HG02798 (cell line): ENCODE measurements around the gene PREP.
"Not testable (repeated sequence)": the region's sequence is repeated elsewhere in the genome, so short reads cannot be mapped to it uniquely, and the experiment has no call there.

Source experiments
- ATAC-seq: cut with Tn5 transposase; IDR thresholded peaks from one replicate; pipeline ENCODE4 v1.9.1; 2021; ENCODE audit warnings: mild to moderate bottlenecking; ENCODE audit not compliant: unreplicated experiment, poor library complexity

PREP gene

DNA sequence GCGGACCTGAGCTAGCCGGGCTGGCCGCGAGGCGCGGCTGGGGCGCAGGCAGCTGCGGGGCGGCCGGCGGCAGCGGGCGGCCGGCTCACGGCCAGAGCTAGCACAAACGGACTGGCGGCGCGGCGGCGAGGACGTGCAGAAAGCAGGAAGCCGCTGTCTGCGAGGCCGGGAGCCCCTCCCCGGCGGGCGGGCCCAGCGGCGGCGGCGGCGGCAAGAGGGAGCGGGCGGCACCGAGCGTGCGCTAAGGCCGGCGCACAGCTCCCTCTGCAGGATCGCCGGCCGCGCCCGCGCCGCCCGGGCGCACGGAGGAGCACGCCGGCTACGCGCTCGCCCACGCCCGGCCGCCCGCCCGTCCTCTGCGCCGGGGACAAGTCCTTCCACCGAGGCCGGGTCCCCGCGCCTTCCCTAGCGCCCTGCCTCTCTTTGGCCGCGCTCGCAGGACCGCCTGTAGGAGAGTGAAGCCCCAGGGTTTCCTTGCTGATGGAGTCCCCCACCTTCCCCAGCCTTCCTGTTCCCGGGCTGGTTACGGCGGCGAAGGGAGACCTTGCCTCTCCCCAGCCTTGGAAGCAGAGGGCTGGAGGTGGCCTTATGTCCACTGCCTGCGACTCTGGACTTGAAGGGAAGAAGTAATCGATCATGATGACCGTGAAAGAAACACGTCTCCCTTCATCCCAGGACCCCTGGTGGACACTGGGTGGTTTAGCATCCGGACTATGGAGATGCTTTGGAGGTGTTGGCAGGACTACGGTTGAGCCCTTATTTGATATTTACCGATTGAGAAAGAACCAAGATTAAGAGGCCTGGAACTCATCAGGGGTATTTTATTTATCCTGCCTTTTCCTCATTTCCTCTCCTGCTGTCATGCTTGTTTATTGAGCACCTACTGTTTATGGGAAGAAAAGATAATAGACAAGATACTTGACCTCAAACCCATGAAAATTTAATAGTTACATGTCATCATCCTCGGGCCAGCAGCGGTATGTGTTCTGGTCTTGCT is at the start of gene PREP:
Gene PREP (minus strand): TSS at position 144 of the 997 bp plus-strand sequence. CDS start 191 bp downstream, outside the sequence.
- ATAC-seq, result peak; percentile 93

DNA sequence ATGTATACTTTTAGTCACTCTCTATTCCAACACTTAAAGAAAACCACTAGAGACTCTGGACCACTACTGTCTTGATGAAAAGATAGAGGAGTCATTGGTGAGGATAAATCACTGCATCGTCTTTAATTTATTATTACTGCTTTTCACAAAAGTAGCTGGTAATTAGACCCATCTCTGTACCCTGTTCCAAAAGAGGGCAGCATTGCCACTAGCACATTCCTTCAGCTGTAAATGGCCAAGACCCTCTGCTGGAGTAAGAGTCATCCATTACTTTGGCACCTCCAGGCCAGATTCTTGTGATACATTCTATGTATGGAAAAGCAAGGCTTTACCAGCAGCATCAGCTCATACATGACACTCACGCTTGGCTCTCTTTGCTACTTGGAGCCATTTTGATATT is 49.5 kb upstream of the PREP start:
- ATAC-seq, result no peak

DNA sequence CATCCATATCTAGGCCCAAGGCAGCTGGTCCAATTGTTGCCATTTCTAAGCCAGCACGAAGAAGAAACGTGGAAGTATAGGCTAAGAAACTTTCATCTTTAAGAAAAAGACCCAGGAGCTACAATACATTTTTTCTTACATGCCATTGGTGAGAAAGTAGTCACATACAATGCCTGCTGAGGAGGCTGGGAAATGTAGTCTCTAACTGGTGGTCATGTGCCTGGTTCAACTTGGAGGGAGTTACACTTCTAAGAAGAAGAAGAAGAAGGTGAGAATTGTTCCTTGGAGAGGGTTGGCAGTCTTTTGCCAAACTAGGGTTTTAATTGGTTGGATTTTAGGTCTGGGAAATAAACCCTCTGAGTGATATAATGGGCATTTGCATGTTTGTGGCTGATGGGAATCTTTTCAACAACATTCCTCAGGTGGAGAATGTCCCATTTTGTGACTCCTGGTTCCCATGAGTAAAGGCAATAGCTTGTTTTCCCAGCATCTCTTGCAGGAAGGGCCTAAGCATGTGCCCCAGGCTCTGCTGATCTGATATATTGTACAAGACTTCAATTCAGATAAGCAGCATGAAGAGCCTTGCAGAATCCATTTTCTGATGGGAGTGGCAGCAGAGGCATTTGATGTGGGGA is 47.0 kb upstream of the PREP start:
- ATAC-seq, result no peak

DNA sequence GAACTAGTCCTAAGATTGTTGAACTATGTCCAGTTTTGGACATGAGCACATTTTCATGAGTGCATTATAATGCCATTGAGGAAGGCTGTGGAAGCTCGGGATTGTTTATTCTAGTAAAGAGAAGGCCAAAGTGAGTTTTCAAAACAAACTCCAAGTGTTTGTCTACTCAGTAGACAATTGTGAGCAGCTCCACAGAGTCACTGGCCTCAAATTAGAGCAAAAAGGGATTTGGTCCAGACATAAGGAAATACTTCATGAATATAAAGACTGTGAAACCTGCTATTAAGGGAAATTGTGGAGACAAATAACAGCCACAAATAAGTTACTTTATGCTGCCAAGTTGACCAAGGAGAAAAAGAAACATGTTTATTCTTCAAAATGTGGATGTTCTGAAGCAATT is 42.6 kb upstream of the PREP start:
- ATAC-seq, result no peak

DNA sequence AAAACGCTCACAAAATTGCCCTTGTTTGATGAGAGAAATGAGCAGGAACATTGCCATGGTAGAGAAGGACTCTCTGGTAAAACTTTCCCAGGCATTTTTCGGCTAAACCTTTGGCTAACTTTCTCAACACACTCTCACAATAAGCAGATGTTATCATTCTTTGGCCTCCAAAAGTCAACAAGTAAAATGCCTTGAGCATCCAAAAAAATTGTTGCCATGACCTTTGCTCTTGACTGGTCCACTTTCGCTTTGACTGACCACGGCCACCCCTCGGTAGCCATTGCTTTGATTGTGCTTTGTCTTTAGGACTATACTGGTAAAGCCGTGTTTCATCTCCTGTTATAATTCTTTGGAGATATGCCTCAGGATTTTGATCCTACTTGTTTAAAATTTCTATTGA is 41.1 kb upstream of the PREP start:
- ATAC-seq, result no peak

DNA sequence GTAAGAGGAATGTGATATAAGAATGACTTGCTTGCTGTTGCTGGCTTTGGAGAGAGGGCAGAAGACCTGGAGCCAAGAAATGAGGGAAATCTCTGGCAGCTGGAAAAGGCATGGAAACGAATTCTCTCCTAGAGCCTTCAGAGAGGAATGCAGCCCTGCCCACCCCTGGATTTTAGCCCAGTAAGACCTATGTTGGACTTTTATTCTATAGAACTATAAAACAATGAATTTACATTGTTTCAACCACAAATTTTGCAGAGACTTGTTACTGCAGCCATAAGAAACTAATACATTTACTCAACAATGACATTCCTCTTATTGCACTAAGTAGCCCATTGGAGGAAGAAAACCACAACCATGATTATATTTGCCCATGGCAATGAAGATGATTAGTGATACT is 39.5 kb upstream of the PREP start:
- no peak for ATAC-seq

DNA sequence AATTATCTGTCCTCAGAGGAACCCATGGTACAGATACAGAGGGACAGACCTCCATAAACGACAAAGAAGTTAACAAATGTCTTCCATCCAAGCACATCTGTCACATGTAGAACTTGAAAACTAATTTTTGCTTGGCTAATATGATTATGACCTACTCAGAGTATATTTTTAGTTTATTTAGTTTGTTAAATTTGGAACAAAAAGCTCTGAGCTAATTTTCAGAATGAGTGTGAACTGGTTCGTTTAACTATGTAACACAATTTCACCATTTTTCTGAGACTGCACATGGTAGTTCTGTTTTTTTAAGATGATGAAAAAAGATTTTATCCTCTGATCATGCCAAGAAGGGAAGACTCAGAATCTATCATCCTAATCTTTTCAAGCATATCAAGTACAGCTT is 34.4 kb upstream of the PREP start:
- ATAC-seq, result no peak

DNA sequence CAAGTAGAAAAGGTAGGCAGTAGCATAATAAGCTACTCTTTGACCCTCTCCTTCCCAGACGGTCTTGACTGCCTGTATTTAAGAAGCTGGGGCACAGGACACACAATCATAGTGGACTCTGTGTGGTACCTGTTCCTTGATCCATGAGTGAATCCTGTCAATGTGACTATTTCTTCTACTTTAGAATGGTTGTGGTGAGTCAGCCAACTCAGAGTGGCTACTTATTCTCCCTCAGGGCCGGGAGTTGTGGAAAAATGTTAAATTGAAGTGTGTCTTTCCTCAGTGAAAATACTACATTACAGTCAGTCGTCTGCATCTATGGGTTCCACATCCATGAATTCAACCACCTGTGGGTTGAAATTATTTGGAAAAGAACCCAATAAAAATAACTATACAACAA is 30.8 kb upstream of the PREP start:
- ATAC-seq, result no peak

DNA sequence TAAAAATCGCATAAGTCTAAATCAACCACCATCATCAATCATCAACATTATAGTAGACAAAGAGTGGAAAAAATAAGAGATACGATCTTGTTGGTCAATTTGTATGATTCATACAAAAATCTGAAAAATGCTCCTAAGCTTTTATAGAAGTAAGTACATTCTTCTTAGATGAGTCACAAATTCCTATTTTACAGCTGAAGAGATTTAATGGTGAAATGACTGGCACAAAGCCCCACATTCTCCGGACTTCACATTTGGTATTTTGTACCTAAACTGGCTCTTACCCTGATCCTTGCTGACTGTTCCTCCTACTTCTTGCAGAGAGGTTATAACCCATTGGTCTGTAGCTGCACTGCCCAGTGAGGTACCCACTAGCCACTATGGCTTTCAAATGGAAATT is 29.9 kb upstream of the PREP start:
- ATAC-seq, result no peak

DNA sequence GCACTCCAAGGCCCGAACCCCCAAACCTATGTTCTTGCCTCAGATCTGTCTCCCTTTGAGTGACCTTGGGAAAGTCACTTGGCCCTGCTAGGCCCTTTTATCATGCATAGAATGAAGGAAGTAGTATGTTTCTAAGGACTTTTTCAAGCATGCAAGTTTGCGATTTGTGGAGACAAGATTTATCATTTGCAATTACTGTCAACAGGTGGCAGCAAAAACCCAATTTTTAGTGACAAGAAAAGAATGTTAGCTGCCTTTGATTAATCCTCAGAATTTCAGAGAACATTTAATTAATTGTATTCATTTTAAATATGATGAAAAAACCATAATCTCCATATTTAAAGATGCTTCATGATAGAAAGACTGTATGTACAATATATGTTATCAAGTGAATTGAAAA is 28.3 kb upstream of the PREP start:
- no peak for ATAC-seq

DNA sequence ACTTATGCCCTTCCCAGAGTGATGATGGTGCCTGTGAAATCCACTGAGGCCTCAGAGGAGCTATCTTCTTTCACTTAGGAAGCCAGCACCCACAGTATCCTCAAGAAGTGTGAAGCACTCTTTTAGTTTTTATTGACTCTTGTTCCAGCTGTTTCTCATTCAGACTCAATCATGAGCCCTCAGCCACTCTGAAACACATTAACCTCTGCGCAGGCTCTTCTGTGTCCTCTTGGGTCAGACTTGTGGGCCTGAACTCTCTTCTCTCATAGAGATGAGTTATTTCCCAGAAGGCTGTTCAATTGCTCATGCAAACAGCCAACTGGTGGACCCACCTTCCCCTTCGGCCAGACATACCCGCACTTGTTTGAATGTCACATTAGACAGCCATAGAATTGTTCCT is 27.8 kb upstream of the PREP start:
- ATAC-seq, result no peak

DNA sequence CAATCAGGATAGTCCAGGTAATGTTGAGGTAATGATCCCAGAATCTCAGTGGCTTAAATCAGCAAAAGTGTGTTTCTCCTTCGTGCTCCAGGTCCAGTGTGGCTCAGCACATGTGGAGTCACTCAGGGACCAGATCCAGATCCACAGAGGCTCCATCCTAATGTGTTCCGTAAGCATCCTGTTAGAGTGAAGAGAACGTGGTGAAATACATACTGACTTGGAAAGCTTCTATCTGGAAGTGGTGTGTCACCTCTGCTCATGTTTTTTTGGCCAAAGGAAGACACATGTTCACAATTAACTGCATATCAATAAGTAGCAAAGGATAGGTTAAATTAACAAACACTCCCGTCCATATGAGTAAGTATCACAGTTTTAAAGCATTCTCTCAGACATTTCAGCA is 26.8 kb upstream of the PREP start:
- ATAC-seq, result no peak

DNA sequence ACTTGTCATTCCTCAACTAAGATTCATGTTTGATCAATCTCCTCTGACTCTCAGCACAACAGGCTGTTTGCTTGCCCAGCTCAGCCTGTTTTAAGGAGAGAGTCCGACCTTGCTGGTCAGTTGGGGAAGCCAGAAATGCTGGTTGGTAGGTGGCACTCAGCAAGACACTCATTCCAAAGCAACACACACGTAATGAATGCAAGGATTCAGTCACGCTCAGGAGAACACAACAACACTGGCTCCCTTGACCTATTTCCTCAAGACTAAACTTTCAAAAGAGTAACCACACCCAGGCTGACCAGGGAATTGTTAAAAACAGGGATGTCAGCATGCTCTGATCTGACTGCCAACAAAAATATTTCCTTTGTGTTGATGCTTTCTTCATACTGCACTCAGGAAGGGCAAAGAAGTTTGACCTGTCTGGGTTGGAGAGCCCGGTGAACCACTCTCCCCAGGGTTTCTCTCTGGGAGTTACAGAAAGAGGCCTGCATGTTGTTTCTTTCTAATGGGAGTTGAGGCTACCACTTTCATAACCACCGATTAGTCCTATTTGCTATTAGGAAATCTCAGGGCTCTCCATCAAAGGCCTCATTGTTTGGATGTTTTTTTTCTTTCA is 25.6 kb upstream of the PREP start:
- no peak for ATAC-seq

DNA sequence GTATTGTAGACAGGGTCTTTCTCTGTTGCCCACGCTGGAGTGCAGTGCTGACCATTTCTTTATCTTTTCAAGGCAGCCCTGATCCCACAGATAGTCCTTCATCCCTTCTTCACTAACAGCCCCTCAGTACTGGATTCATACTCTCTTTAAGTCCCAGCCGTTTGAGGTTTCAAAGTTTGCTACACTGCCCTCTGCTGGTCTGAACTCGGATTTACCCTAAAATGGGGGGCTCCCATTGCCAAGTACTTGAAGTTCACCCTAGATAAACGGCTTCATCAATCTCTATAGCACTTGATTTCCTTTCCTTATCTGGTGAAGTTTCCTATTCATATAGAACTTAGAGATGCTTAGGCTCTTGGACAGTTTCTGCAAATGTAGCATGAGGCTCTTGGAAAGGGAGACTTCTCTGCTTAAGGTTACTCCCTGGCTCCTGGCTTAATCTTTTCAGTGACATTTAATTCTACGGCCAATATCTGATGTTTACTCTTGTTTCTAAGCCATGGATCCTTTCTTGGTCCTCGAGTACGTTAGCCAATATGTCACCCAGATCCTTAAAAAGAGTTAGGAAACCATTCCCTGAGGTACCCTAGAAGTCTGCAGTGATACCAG is 21.4 kb upstream of the PREP start:
- ATAC-seq, result peak; percentile 59

DNA sequence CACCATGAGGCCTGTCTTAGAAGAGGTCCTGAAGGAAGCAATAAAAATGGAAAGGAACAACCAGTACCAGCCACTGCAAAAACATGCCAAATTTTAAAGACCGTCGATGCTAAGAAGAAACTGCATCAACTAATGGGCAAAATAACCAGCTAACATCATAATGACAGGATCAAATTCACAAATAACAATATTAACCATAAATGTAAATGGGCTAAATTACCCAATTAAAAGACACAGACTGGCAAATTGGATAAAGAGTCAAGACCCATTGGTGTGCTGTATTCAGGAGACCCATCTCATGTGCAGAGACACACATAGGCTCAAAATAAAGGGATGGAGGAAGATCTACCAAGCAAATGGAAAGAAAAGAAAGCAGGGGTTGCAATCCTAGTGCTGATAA is 14.1 kb upstream of the PREP start:
- ATAC-seq, result not testable (repeated sequence)

DNA sequence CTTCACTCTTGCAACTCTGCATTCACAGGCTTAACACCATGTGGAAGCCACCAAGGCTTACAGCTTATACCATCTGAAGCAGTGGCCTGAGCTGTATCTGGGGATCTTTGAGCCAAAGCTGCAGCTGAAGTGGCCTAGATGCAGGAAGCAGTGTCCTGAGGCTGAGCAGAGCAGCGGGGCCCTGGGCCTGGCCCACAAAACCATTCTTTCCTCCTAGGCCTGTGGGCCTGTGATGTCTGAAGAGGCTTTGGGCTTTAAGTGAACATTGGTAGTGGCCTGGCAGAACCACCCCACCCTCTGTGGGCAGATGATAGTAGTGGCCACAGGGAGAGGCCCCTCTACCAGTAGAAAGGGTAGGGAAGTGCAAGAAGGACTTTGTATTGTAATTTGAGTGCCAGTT is 6.9 kb upstream of the PREP start:
- no peak for ATAC-seq

DNA sequence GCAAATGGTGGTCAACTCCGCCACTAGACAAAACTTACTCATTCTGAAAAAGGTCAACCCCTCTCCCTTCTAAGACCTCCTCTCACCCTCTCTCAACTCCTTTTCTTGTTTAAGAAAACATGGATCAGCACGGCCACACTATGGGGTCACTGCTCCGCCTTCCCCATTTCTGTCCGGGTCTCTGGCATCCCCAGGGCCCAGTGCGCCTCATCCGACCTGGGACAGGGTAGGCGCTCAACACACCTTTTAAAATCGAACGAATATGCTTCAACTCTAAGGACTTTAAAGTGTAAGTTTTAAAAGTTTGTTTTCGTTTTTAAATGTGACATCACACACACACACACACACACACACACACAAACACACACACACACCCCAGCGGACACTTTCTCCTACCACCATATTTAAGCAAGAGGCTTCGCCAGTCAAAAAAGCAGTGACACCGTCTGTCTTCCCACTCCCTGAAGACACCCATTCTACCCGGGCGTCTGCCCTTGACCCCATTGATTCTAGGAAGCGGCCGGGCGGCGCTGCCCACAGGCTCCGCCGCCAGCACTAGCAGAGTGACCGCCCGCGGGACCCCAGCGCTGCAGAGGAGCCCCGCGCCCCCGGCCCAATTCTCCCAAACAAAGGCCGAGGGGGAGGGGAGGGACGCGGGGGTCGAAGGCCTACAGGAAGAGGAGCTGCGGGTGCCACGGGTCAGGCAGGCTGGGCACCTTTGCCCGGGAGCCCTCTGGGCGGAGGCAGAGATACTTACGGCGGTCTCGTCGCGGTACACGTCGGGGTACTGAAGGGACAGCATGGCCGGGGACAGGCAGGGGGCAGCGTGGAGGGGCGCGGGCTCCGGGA is 568 bp downstream of the PREP start:
- peak; percentile 15 for ATAC-seq

DNA sequence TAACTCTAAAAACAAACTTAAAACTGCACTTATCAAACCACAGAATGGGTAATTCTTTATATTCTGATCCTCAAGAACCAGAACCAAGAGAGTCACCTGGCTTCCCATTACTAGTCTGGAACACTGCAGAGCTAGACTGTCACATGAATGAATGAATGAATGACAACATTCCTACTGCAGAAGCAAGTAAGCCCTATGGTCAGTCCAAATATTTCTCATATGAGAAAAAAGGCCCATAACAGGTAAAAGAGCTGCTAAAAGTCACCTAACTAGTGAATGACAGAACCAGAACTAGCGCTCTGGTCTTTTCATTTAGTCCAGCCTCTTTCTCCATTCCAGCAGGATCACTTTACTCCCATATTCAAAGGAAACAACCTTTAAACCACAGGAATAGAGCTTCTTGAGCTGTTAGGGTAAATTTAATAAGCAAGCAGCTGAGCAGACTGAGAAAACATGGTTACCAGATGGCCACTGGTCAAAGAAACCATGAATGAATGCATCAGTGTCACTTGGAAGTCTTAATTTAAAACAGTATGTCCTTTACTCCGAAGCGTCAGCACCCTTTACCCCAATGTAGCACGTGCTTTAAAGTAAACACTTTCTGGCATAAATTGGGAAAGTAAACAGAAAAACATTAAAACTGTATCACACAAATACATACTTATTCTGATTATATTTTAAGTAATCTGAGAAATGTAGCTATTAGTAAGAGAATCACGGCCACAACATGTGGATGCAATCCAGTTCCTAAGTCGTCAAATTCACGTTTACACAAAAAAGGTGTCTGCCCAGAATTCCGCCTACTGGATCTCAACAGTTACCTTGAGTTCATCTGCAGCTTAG is 1.4 kb downstream of the PREP start:
- ATAC-seq, result no peak

DNA sequence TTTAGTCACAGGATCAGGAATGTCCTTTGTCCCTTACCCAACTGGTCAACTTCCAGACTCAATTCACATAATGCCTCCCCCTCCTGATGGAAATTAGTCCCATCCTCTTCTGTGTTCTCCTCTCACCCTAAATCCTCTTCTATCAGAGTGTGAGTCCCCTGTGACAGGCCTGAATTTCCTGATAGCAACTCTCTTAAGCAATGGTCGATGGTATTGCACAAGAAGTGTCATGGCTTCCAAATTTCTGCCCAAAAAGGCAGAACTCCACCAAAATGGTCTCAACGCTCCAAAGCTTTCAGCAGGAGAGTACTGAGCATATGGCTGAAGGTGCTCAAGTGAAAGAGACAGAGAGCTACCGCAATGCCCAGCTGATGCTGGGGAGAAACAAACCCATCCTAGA is 2.4 kb downstream of the PREP start:
- ATAC-seq, result no peak
